Type B pancreatic cell (in vitro differentiated cells): ENCODE data around the gene KRT7. TPM values are rescaled to one million over a fixed set of nuclear protein-coding genes. Genes with fewer than 3 reads are reported as not detected.

Source experiments
- DNase-seq: peaks from one replicate; pipeline ENCODE4 v3.0.0; 2021; ENCODE audit warnings: mixed read lengths; ENCODE audit not compliant: unreplicated experiment; ENCODE audit errors: extremely low spot score
- H3K27ac Mint-ChIP-seq: 2 replicates; pipeline ENCODE4 v1.8.0; 2021; ENCODE audit warnings: mild to moderate bottlenecking, mixed read lengths
- H3K27me3 Mint-ChIP-seq: 2 replicates; pipeline ENCODE4 v1.8.0; 2021; ENCODE audit warnings: mixed read lengths
- H3K36me3 Mint-ChIP-seq: 2 replicates; pipeline ENCODE4 v1.8.0; 2021; ENCODE audit warnings: mixed read lengths
- H3K4me1 Mint-ChIP-seq: one replicate; pipeline ENCODE4 v1.8.0; 2021; ENCODE audit warnings: mixed read lengths; ENCODE audit not compliant: unreplicated experiment
- H3K4me3 Mint-ChIP-seq: 2 replicates; pipeline ENCODE4 v1.8.0; 2021; ENCODE audit warnings: mild to moderate bottlenecking, mixed read lengths
- H3K9me3 Mint-ChIP-seq: 2 replicates; pipeline ENCODE4 v1.8.0; 2021; ENCODE audit warnings: mixed read lengths
- total RNA-seq: library from RNA; stranded (reverse); gene quantifications from 2 replicates; pipeline ENCODE4 v1.2.1, GENCODE V29; 2021; ENCODE audit warnings: low replicate concordance
- TF ChIP-seq, protein P1 (sequence below): fragments of 200-600 bp; sonication (generic); conservative IDR thresholded peaks from 2 replicates; pipeline ENCODE4 v1.5.0; 2021; ENCODE audit warnings: antibody characterized with exemption, mild to moderate bottlenecking

KRT7 gene
- total RNA-seq, 1 donor from 2014 or later = 125 TPM

GRCh38 chr12:52190860-52191729, 41.9 kb upstream of the KRT7 start:
- DNase-seq = no peak
- TF ChIP-seq, protein P1, sequence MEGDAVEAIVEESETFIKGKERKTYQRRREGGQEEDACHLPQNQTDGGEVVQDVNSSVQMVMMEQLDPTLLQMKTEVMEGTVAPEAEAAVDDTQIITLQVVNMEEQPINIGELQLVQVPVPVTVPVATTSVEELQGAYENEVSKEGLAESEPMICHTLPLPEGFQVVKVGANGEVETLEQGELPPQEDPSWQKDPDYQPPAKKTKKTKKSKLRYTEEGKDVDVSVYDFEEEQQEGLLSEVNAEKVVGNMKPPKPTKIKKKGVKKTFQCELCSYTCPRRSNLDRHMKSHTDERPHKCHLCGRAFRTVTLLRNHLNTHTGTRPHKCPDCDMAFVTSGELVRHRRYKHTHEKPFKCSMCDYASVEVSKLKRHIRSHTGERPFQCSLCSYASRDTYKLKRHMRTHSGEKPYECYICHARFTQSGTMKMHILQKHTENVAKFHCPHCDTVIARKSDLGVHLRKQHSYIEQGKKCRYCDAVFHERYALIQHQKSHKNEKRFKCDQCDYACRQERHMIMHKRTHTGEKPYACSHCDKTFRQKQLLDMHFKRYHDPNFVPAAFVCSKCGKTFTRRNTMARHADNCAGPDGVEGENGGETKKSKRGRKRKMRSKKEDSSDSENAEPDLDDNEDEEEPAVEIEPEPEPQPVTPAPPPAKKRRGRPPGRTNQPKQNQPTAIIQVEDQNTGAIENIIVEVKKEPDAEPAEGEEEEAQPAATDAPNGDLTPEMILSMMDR = no peak
- Mint-ChIP-seq H3K9me3 (no peaks in the 10 kb centered on the region), H3K27me3 (peaks cover 3% of the 10 kb centered on the region), H3K4me3 (peak overlapping the region; percentile 75), H3K4me1 (peaks cover 31% of the 10 kb centered on the region), H3K36me3 (no peaks in the 10 kb centered on the region), H3K27ac (peak overlapping the region; percentile 75)

DNA sequence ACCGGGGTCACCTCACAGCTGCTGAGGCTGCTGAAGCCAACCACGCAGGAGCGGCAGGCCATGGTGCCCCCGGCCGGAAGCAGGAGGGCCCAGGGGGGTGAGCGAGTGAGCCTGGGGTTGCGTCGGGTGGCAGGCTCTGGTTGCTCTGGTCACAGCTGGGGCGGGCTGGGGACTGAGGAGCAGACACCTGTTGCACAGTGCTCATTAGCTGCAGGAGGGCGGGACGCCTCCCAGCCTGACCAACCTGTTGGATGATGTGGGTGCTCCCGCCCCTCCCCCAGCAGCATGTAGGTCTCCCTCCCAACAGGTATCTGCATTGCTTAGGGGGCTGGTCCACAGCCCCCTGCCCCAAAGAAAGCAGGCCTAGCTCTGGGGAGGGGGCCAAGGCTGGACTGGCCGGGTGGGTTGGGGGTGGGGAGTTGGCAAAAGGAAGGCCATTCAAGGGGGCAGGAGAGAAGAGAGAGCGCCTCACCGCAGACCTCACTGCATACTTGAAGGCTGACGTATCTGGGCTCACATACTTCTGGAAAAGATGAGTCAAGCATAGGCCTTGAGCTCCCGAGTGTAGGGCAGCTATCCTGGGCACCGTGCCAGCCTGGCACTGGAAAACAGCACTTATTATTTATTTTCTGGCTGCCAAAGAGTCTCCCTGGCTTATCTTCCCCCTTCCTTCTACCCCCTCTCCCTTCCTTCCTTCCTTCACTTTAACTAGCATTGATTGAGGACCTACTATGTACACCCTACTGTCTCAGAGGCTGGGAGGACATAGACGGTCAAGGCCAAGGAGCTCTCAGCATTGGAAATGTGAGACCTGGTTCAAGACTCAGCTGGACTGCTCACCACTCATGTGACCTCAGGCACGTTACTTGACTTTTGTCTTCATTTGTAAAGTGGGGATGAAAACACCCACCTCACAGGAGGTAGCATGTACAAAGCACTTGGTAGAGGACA, 40.9 kb upstream of the KRT7 start, which contains the start of gene KRT80:
KRT80 (minus strand) TSS at position 174 of the 951 bp plus-strand sequence; CDS start at position 62, 112 bp downstream.
- H3K4me3 Mint-ChIP-seq = peak within 1 kb of the TSS; percentile 75
- H3K36me3 Mint-ChIP-seq = no peaks in the 10 kb centered on the region
- DNase-seq = no peak
- H3K4me1 Mint-ChIP-seq = peaks cover 33% of the 10 kb centered on the region
- TF ChIP-seq, protein P1 = no peak
- H3K9me3 Mint-ChIP-seq = no peaks in the 10 kb centered on the region
- peak within 1 kb of the TSS; percentile 98 for H3K27ac Mint-ChIP-seq
- peaks cover 3% of the 10 kb centered on the region for H3K27me3 Mint-ChIP-seq

DNA sequence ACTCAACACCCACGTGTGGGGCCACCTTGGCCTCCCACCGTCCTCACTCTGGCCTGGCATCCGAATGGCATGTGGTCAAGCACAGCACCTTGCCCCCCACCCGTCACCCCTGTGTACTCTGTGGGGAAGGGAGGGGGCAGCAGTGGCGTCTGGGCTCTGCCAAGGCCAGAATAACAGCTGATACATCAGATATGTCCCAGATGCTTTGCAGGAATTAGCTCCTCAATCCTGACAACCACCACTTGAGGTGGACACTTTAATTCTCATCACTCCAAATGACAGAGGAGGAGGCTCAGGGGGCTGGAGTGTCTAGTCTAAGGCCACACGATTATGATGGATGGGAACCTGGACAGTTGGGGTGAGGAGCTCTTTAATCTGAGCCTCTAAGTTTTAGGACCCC, 39.5 kb upstream of the KRT7 start:
- H3K4me1 Mint-ChIP-seq = peaks cover 33% of the 10 kb centered on the region
- TF ChIP-seq, protein P1 = no peak
- no peaks in the 10 kb centered on the region for H3K9me3 Mint-ChIP-seq
- peaks cover 3% of the 10 kb centered on the region for H3K27me3 Mint-ChIP-seq
- no peak for DNase-seq
- peak overlapping the region; percentile 70 for H3K4me3 Mint-ChIP-seq
- no peaks in the 10 kb centered on the region for H3K36me3 Mint-ChIP-seq
- H3K27ac Mint-ChIP-seq = peak overlapping the region; percentile 98

DNA sequence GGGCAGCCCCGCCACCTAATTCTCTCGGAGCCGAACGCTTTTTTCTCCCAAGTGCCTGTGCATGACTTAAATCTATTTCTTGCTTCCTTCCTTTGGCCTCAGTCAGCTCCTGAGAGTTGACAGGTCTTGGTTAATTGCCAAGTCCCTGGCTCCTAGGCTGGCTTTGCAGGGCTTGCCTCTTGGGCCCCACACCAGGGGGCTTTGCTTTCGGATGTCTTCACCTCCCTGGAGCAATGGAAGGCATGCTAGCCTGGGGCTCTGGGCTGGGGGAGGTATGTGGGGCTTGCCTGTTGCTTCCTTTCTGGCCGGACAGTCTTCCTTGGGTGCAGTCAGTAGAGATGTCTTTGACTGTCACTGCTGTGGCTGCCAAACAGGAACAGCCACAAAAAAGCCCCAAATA, 39.1 kb upstream of the KRT7 start:
- no peaks in the 10 kb centered on the region for H3K9me3 Mint-ChIP-seq
- no peaks in the 10 kb centered on the region for H3K36me3 Mint-ChIP-seq
- no peak for DNase-seq
- peak overlapping the region; percentile 70 for H3K4me3 Mint-ChIP-seq
- H3K27me3 Mint-ChIP-seq = peaks cover 6% of the 10 kb centered on the region
- peak overlapping the region; percentile 98 for H3K27ac Mint-ChIP-seq
- H3K4me1 Mint-ChIP-seq = peaks cover 36% of the 10 kb centered on the region
- TF ChIP-seq, protein P1 = no peak

DNA sequence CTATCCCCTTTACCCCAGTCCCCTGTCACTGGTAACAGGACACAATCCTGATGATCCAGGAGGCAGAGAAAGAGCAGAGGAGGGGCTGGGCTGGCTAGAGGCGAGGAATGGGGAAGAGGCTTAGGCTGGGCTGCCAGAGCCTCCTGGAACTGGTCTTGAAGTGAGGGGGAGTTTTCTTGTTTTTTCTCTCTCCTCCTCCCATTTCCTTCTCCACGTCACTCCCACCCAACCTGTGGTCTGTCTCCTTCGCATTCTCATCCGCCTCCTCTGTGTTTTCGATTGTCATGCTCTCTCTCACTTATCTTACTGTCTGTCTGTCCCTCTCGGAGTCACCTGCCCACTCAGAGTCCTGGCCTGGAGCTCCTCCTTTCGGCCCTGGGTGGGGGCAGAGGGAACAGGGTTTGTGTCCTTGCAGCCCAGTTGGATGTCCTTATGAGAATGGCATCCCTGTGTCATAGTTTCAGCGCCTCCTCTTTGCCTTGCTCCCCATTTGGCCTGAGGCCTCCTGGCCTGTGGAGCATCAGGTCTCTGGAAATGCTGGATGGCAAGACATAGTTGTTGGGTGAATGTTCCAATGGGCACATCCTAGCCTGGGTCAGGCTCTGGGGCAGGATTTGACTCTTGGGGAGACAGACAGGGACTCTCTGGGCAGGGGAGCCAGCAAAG, 37.8 kb upstream of the KRT7 start:
- no peak for DNase-seq
- Mint-ChIP-seq H3K36me3 (no peaks in the 10 kb centered on the region), H3K27me3 (peaks cover 6% of the 10 kb centered on the region), H3K4me1 (peaks cover 39% of the 10 kb centered on the region), H3K27ac (peak overlapping the region; percentile 98), H3K9me3 (no peaks in the 10 kb centered on the region), H3K4me3 (peak overlapping the region; percentile 57)
- TF ChIP-seq, protein P1 = no peak
